ENCODE data around the gene NUDT14. TPM values are rescaled to one million over a fixed set of nuclear protein-coding genes. Genes with fewer than 3 reads are reported as not detected.

The NUDT14 gene
- total and polyA plus RNA-seq, 2 donors from 2014 or later: 48.6 to 59.1 TPM

GRCh38 chr14:105146181-105146975 lies 34.7 kb downstream of the NUDT14 start:
- Histone ChIP-seq H3K9me3 (ENCODE audit: control insufficient read depth in 2 of 3, insufficient read depth in 1 of 3, low read length in 3 of 3) (no peaks in the 10 kb centered on the region), H3K27ac (ENCODE audit: low read depth in 2 of 2, low read length in 2 of 2) (no peak overlapping the region), H3K9ac (ENCODE audit: low read length in 3 of 3) (no peak overlapping the region), H3K4me3 (ENCODE audit: low read length in 3 of 3) (no peak overlapping the region), H3K27me3 (ENCODE audit: control insufficient read depth, insufficient read depth, low read length) (no peaks in the 10 kb centered on the region), H3K36me3 (ENCODE audit: control insufficient read depth in 2 of 3, insufficient read depth in 3 of 3, low read length in 3 of 3) (no peaks in the 10 kb centered on the region), H3K4me1 (ENCODE audit: control insufficient read depth in 2 of 3, insufficient read depth in 2 of 3, low read depth in 1 of 3, low read length in 3 of 3) (no peaks in the 10 kb centered on the region)
- peak in 1 of 5 donors; percentile 70 for DNase-seq
- no peak for FAIRE-seq
- intact Hi-C loops (cut with DNase I): no loop called here
- TF ChIP-seq CTCF (IDR thresholded peaks at IDR 0.05; ENCODE audit: borderline replicate concordance, extremely low read depth, insufficient read depth): no peak

- no peaks in the 10 kb centered on the region for H3K36me3 ChIP-seq (ENCODE audit: control insufficient read depth in 2 of 3, insufficient read depth in 3 of 3, low read length in 3 of 3)
- no peaks in the 10 kb centered on the region for H3K27me3 ChIP-seq (ENCODE audit: control insufficient read depth, insufficient read depth, low read length)
- FAIRE-seq: no peak
- no peak overlapping the region for H3K9ac ChIP-seq (ENCODE audit: low read length in 3 of 3)
- DNase-seq: peak in 1 of 5 donors; percentile 70
- TF ChIP-seq CTCF (IDR thresholded peaks at IDR 0.05; ENCODE audit: borderline replicate concordance, extremely low read depth, insufficient read depth): no peak
- no peak overlapping the region for H3K27ac ChIP-seq (ENCODE audit: low read depth in 2 of 2, low read length in 2 of 2)
- intact Hi-C loops (cut with DNase I): no loop called here
- H3K9me3 ChIP-seq (ENCODE audit: control insufficient read depth in 2 of 3, insufficient read depth in 1 of 3, low read length in 3 of 3): peaks cover 0 to under 1% (median 0%) of the 10 kb centered on the region in 3 donors
- H3K4me1 ChIP-seq (ENCODE audit: control insufficient read depth in 2 of 3, insufficient read depth in 2 of 3, low read depth in 1 of 3, low read length in 3 of 3): no peaks in the 10 kb centered on the region
- no peak overlapping the region for H3K4me3 ChIP-seq (ENCODE audit: low read length in 3 of 3)
Observed at GRCh38 chr14:105145381-105146180, 35.5 kb downstream of the NUDT14 start.

- FAIRE-seq: no peak
- no peaks in the 10 kb centered on the region for H3K4me1 ChIP-seq (ENCODE audit: control insufficient read depth in 2 of 3, insufficient read depth in 2 of 3, low read depth in 1 of 3, low read length in 3 of 3)
- H3K36me3 ChIP-seq (ENCODE audit: control insufficient read depth in 2 of 3, insufficient read depth in 3 of 3, low read length in 3 of 3): no peaks in the 10 kb centered on the region
- peak in 1 of 5 donors; percentile 55 for DNase-seq
- H3K27ac ChIP-seq (ENCODE audit: low read depth in 2 of 2, low read length in 2 of 2): no peak overlapping the region
- H3K27me3 ChIP-seq (ENCODE audit: control insufficient read depth, insufficient read depth, low read length): no peaks in the 10 kb centered on the region
- intact Hi-C loops (cut with DNase I): no loop called here
- no peak overlapping the region for H3K4me3 ChIP-seq (ENCODE audit: low read length in 3 of 3)
- TF ChIP-seq CTCF (IDR thresholded peaks at IDR 0.05; ENCODE audit: borderline replicate concordance, extremely low read depth, insufficient read depth): no peak
- peaks cover 0 to 8% (median 3%) of the 10 kb centered on the region in 3 donors for H3K9me3 ChIP-seq (ENCODE audit: control insufficient read depth in 2 of 3, insufficient read depth in 1 of 3, low read length in 3 of 3)
- H3K9ac ChIP-seq (ENCODE audit: low read length in 3 of 3): no peak overlapping the region
Observed at GRCh38 chr14:105144666-105145380, 36.3 kb downstream of the NUDT14 start.

Data from kidney (tissue), 14 donors.